ENCODE data around the gene LAD1.

LAD1 gene

GRCh38 chr1:201347498-201348210 is 51.5 kb downstream of the LAD1 start:
- Histone ChIP-seq H3K9me3 (ENCODE audit: control insufficient read depth, insufficient read depth, low read length) (no peaks in the 10 kb centered on the region), H3K9me2 (replicated peaks; ENCODE audit: control insufficient read depth, low read length) (no peaks in the 10 kb centered on the region), H3K4me1 (ENCODE audit: control insufficient read depth, low read length) (no peaks in the 10 kb centered on the region), H3K79me2 (ENCODE audit: control insufficient read depth, low read length) (no peaks in the 10 kb centered on the region), H3F3A (ENCODE audit: control insufficient read depth, insufficient read depth) (no peaks in the 10 kb centered on the region), H4K20me1 (ENCODE audit: control insufficient read depth, insufficient read depth, low read depth, low read length) (no peaks in the 10 kb centered on the region), H3K27me3 (ENCODE audit: control insufficient read depth, low read length) (peaks cover 17% of the 10 kb centered on the region), H3K27ac (ENCODE audit: low read depth, low read length) (no peak overlapping the region), H3K4me2 (ENCODE audit: low read length) (no peak overlapping the region), H3K4me3 (ENCODE audit: low read length) (no peak overlapping the region), H3K36me3 (ENCODE audit: control insufficient read depth, low read length) (no peaks in the 10 kb centered on the region)
- TF ChIP-seq EZH2phosphoT487 (IDR thresholded peaks at IDR 0.05; ENCODE audit: borderline replicate concordance, low read length) (no peak), CTCF (IDR thresholded peaks at IDR 0.05; ENCODE audit: low read depth, low read length, poor library complexity, severe bottlenecking) (no peak)

GRCh38 chr1:201346987-201347386 is 52.1 kb downstream of the LAD1 start:
- TF ChIP-seq EZH2phosphoT487 (IDR thresholded peaks at IDR 0.05; ENCODE audit: borderline replicate concordance, low read length): no peak
- TF ChIP-seq CTCF (IDR thresholded peaks at IDR 0.05; ENCODE audit: low read depth, low read length, poor library complexity, severe bottlenecking): no peak
- H3K27me3 ChIP-seq (ENCODE audit: control insufficient read depth, low read length): peaks cover 16% of the 10 kb centered on the region
- no peaks in the 10 kb centered on the region for H3K4me1 ChIP-seq (ENCODE audit: control insufficient read depth, low read length)
- H3K79me2 ChIP-seq (ENCODE audit: control insufficient read depth, low read length): no peaks in the 10 kb centered on the region
- H4K20me1 ChIP-seq (ENCODE audit: control insufficient read depth, insufficient read depth, low read depth, low read length): no peaks in the 10 kb centered on the region
- no peaks in the 10 kb centered on the region for H3K9me3 ChIP-seq (ENCODE audit: control insufficient read depth, insufficient read depth, low read length)
- no peaks in the 10 kb centered on the region for H3K9me2 ChIP-seq (replicated peaks; ENCODE audit: control insufficient read depth, low read length)
- H3K4me3 ChIP-seq (ENCODE audit: low read length): no peak overlapping the region
- H3F3A ChIP-seq (ENCODE audit: control insufficient read depth, insufficient read depth): no peaks in the 10 kb centered on the region
- no peak overlapping the region for H3K27ac ChIP-seq (ENCODE audit: low read depth, low read length)
- no peaks in the 10 kb centered on the region for H3K36me3 ChIP-seq (ENCODE audit: control insufficient read depth, low read length)
- no peak overlapping the region for H3K4me2 ChIP-seq (ENCODE audit: low read length)

DNA sequence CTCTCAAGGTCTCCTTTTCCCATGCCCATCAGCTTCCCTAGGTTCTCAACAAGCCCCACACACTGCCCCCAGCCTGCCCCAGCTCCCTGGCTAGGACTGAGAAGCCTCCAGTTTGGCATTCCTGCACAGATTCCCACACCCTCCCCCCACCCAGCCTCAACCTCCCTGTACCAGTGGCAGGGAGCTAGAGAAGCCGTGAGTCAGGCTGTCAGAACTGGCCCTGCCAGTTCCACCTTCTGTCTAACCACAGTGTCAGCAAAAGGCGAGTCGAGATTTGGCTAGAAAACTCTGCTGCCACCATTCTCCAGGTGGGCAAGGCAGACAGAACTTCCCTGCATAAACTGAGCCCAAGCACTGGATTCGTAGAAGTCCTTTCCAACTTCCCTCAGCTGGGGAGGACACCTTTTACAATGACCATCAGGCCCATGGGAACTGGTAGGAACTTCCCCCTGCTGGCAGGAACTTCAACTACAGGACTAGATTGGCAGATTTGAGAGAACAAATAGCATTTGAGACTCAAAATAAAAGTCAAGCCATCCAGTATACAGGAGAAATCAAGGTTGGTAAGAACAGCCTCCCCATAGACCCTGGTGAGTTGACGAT is 52.7 kb downstream of the LAD1 start:
- no peaks in the 10 kb centered on the region for H3F3A ChIP-seq (ENCODE audit: control insufficient read depth, insufficient read depth)
- H3K4me2 ChIP-seq (ENCODE audit: low read length): no peak overlapping the region
- no peak overlapping the region for H3K27ac ChIP-seq (ENCODE audit: low read depth, low read length)

More for the DNA sequence above, 52.7 kb downstream of the LAD1 start:
- TF ChIP-seq EZH2phosphoT487 (IDR thresholded peaks at IDR 0.05; ENCODE audit: borderline replicate concordance, low read length) (no peak), CTCF (IDR thresholded peaks at IDR 0.05; ENCODE audit: low read depth, low read length, poor library complexity, severe bottlenecking) (peak; percentile 69)
- Histone ChIP-seq H3K36me3 (ENCODE audit: control insufficient read depth, low read length) (no peaks in the 10 kb centered on the region), H3K79me2 (ENCODE audit: control insufficient read depth, low read length) (no peaks in the 10 kb centered on the region), H3K4me3 (ENCODE audit: low read length) (no peak overlapping the region), H3K4me1 (ENCODE audit: control insufficient read depth, low read length) (no peaks in the 10 kb centered on the region), H3K27me3 (ENCODE audit: control insufficient read depth, low read length) (peaks cover 14% of the 10 kb centered on the region), H4K20me1 (ENCODE audit: control insufficient read depth, insufficient read depth, low read depth, low read length) (no peaks in the 10 kb centered on the region), H3K9me3 (ENCODE audit: control insufficient read depth, insufficient read depth, low read length) (no peaks in the 10 kb centered on the region), H3K9me2 (replicated peaks; ENCODE audit: control insufficient read depth, low read length) (no peaks in the 10 kb centered on the region)

All from DOHH2 (cell line).